ENCODE results near the gene SLC7A7. TPM values are rescaled to one million over a fixed set of nuclear protein-coding genes. Genes with fewer than 3 reads are reported as not detected.
"Not testable (repeated sequence)": the region's sequence is repeated elsewhere in the genome, so short reads cannot be mapped to it uniquely, and the experiment has no call there.

The SLC7A7 gene
- total and polyA plus RNA-seq, 2 experiments from 2014 or later, result 0.63 to 0.65 TPM

DNA sequence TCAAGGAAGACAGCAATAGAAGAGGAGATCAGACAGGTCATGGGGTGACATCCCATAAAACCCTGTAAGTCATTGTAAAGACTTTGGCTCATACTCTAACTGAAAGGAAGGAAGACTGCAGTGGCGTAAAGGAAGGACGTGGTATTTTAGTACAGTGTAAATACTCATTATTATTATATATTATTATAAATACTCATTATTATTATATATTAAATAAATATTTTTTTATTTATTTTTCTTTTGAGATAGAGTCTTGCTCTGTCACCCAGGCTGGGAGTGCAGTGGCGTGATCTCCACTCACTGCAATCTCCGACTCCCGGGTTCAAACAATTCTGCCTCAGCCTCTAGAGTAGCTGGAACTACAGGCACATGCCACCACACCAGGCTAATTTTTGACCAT lies 41.2 kb upstream of the SLC7A7 start:
- in situ Hi-C loops (cut with MboI), result loop anchor here (10.0 kb wide), 1 partner anchor 292 kb away; no protein-coding TSS in a partner anchor
- H3K4me3 ChIP-seq, result no peak overlapping the region
- H3K36me3 ChIP-seq (ENCODE audit: low read depth), result no peaks in the 10 kb centered on the region
- no peak for DNase-seq
- no peaks in the 10 kb centered on the region for H3K79me2 ChIP-seq (ENCODE audit: insufficient read depth)
- H3K9ac ChIP-seq, result no peak overlapping the region
- H3K9me2 ChIP-seq (ENCODE audit: insufficient read depth), result no peaks in the 10 kb centered on the region
- peaks cover 15% of the 10 kb centered on the region for H3K4me1 ChIP-seq (ENCODE audit: insufficient read depth)
- WGBS, 2 experiments (ENCODE audit: low coverage in 1 of 2, low lambda C conversion rate in 2 of 2, missing lambda C conversion rate in 2 of 2), result 99 to 100% methylated on average over 5 of the region's 5 CpGs
- H3K27ac ChIP-seq, result no peak overlapping the region
- H3K9me3 ChIP-seq (ENCODE audit: low read depth), result no peaks in the 10 kb centered on the region
- no peak overlapping the region for H3K4me2 ChIP-seq (ENCODE audit: unreplicated experiment)
- no peak for TF ChIP-seq EZH2phosphoT487 (IDR thresholded peaks at IDR 0.05; ENCODE audit: insufficient read depth, low read depth)
- no peak for TF ChIP-seq EZH2 (IDR thresholded peaks at IDR 0.05; ENCODE audit: insufficient read depth, poor library complexity, severe bottlenecking)
- no peak overlapping the region for H2AFZ ChIP-seq
- H3K27me3 ChIP-seq (replicated peaks; ENCODE audit: insufficient read depth), result no peaks in the 10 kb centered on the region
- H3F3A ChIP-seq (ENCODE audit: insufficient read depth), result peaks cover 14% of the 10 kb centered on the region
- H4K20me1 ChIP-seq (ENCODE audit: insufficient read depth), result no peaks in the 10 kb centered on the region

DNA sequence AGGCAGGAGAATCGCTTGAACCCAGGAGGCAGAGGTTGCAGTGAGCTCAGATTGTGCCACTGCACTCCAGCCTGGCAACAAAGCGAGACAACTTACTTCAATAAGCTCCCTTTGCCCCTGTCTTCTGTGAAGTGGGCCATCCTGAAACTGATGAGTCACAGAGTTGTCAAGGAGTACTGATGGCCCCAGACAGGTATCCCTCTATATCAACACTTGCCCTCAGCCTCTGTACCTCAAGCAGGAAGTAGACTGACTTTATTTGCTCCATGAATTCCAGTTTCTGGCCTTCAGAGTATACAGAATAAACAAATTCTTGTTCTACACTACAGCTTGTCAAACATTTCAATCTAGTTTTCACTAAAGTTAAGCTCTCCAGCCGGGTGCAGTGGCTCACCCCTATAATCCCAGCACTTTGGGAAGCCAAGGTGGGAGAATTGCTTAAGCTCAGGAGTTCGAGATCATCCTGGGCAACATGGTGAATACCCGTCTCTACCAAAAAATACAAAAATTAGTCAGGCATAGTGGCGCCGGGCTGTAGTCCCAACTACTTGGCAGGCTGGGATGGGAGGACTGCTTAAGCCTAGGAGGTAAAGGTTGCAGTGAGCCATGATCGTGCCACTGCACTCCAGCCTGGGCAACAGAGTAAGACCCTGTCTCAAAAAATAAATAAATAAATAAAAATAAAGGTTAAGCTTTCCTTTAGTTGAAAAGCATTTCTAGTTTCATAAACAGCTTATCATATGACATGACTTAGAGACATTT lies 39.9 kb upstream of the SLC7A7 start:
- H3K79me2 ChIP-seq (ENCODE audit: insufficient read depth), result no peaks in the 10 kb centered on the region
- no peaks in the 10 kb centered on the region for H3K9me3 ChIP-seq (ENCODE audit: low read depth)
- 85 to 87% methylated on average over 8 of the region's 8 CpGs for WGBS, 2 experiments (ENCODE audit: low coverage in 1 of 2, low lambda C conversion rate in 2 of 2, missing lambda C conversion rate in 2 of 2)
- peaks cover 21% of the 10 kb centered on the region for H3F3A ChIP-seq (ENCODE audit: insufficient read depth)
- H3K4me2 ChIP-seq (ENCODE audit: unreplicated experiment), result no peak overlapping the region
- no peak overlapping the region for H2AFZ ChIP-seq
- H3K27me3 ChIP-seq (replicated peaks; ENCODE audit: insufficient read depth), result no peaks in the 10 kb centered on the region
- no peak overlapping the region for H3K9ac ChIP-seq
- no peaks in the 10 kb centered on the region for H3K9me2 ChIP-seq (ENCODE audit: insufficient read depth)
- no peak for DNase-seq
- no peaks in the 10 kb centered on the region for H4K20me1 ChIP-seq (ENCODE audit: insufficient read depth)
- H3K36me3 ChIP-seq (ENCODE audit: low read depth), result no peaks in the 10 kb centered on the region
- H3K27ac ChIP-seq, result no peak overlapping the region
- H3K4me3 ChIP-seq, result no peak overlapping the region
- TF ChIP-seq EZH2 (IDR thresholded peaks at IDR 0.05; ENCODE audit: insufficient read depth, poor library complexity, severe bottlenecking), result no peak
- TF ChIP-seq EZH2phosphoT487 (IDR thresholded peaks at IDR 0.05; ENCODE audit: insufficient read depth, low read depth), result no peak
- peaks cover 25% of the 10 kb centered on the region for H3K4me1 ChIP-seq (ENCODE audit: insufficient read depth)
- in situ Hi-C loops (cut with MboI), result loop anchor here (10.0 kb wide), 1 partner anchor 290 kb away; no protein-coding TSS in a partner anchor

DNA sequence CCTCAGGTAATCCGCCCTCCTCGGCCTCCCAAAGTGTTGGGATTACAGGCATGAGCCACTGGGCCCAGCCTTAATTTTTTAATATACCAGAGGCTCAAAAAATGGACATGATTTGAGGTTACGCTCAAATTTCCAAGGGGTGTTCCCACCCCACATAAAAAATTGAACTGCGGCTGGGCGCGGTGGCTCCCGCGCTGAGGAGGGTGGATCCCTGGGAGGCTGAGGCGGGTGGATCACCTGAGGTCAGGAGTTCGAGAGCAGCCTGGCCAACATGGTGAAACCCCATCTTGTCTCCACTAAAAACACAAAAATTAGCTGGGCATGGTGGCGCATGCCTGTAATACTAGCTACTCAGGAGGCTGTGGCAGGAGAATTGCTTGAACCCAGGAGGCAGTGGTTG lies 39.1 kb upstream of the SLC7A7 start:
- in situ Hi-C loops (cut with MboI), result loop anchor here (10.0 kb wide), 1 partner anchor 289 kb away; no protein-coding TSS in a partner anchor
- H3K9ac ChIP-seq; H3K4me2 ChIP-seq (ENCODE audit: unreplicated experiment); H3K27ac ChIP-seq; H2AFZ ChIP-seq; H3K4me3 ChIP-seq; H3K9me2 ChIP-seq (ENCODE audit: insufficient read depth); H3K27me3 ChIP-seq (replicated peaks; ENCODE audit: insufficient read depth); DNase-seq; H3K79me2 ChIP-seq (ENCODE audit: insufficient read depth); H3K9me3 ChIP-seq (ENCODE audit: low read depth); H4K20me1 ChIP-seq (ENCODE audit: insufficient read depth); H3K36me3 ChIP-seq (ENCODE audit: low read depth): not testable (repeated sequence)
- WGBS, 2 experiments (ENCODE audit: low coverage in 1 of 2, low lambda C conversion rate in 2 of 2, missing lambda C conversion rate in 2 of 2), result 95 to 98% methylated on average over 11 of the region's 11 CpGs
- Histone ChIP-seq H3F3A (ENCODE audit: insufficient read depth) (peaks cover 29% of the 10 kb centered on the region), H3K4me1 (ENCODE audit: insufficient read depth) (peaks cover 34% of the 10 kb centered on the region)

DNA sequence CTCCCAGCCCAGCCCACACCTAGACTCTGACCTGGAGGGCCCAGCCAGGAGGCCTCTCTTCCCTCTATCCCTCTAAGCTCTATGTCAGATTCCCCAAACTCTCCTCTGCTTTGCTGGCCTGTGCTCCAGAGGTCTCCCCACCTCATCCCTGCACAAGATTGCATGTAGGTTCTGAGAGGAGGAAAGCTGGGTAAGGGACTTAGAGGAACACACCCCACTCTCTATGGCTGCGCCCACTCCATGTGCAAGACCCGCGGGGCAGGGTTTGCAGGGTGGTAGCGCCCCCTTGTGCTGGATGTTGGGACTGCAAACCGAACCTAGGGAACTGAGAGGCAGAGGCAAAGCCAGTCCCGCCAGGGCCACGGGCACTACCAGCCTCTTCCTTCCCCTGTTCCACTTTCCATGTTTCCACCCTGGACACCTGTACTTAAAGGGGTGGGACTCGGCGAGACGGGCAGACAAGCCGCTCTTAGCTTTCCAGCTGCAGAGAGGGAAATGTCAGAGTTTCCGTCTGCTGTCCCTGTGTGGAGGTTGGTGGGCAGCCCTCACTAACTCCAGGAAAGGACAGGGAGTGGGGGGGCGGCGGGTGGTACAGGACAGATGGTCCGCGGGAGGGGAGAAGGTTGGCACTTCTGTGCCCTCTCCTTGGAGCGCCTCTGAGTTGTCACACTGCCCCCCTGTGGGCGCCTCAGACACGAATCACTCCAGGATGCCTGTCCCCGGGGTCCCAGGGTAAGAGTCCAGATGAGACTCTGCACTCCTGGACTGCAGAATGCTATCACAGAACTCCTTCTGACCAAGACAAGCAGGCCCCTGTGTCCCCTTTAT lies 37.9 kb upstream of the SLC7A7 start:
- in situ Hi-C loops (cut with MboI), result loop anchor here (10.0 kb wide), 1 partner anchor 288 kb away; no protein-coding TSS in a partner anchor
- peak overlapping the region; percentile 99 for H2AFZ ChIP-seq
- peak; percentile 86 for DNase-seq
- no peaks in the 10 kb centered on the region for H4K20me1 ChIP-seq (ENCODE audit: insufficient read depth)
- no peaks in the 10 kb centered on the region for H3K9me2 ChIP-seq (ENCODE audit: insufficient read depth)
- H3K9me3 ChIP-seq (ENCODE audit: low read depth), result no peaks in the 10 kb centered on the region
- WGBS, 2 experiments (ENCODE audit: low coverage in 1 of 2, low lambda C conversion rate in 2 of 2, missing lambda C conversion rate in 2 of 2), result 0 to 1% methylated on average over 18 to 20 of the region's 20 CpGs
- no peaks in the 10 kb centered on the region for H3K79me2 ChIP-seq (ENCODE audit: insufficient read depth)
- H3F3A ChIP-seq (ENCODE audit: insufficient read depth), result peaks cover 38% of the 10 kb centered on the region
- no peaks in the 10 kb centered on the region for H3K27me3 ChIP-seq (replicated peaks; ENCODE audit: insufficient read depth)
- H3K4me1 ChIP-seq (ENCODE audit: insufficient read depth), result peaks cover 44% of the 10 kb centered on the region
- peak overlapping the region; percentile 100 for H3K27ac ChIP-seq
- no peak for TF ChIP-seq EZH2 (IDR thresholded peaks at IDR 0.05; ENCODE audit: insufficient read depth, poor library complexity, severe bottlenecking)
- TF ChIP-seq EZH2phosphoT487 (IDR thresholded peaks at IDR 0.05; ENCODE audit: insufficient read depth, low read depth), result no peak
- peak overlapping the region; percentile 80 for H3K4me3 ChIP-seq
- H3K9ac ChIP-seq, result peak overlapping the region; percentile 94
- no peaks in the 10 kb centered on the region for H3K36me3 ChIP-seq (ENCODE audit: low read depth)
- H3K4me2 ChIP-seq (ENCODE audit: unreplicated experiment), result peak overlapping the region; percentile 94

Data from GM23248 (cell line).